ENCODE results near the gene TMEM53. TPM values are rescaled to one million over a fixed set of nuclear protein-coding genes. Genes with fewer than 3 reads are reported as not detected.

TMEM53 gene
- total and polyA plus RNA-seq, 2 of the 8 experiments (the other 6 are each of a cell fraction or from before 2014, with no cell fraction given) = 6.7 to 27.9 TPM

- TF ChIP-seq EZH2 (IDR thresholded peaks at IDR 0.05; ENCODE audit: low read depth, low read length, severe bottlenecking) = no peak
These were observed 34.0 kb downstream of the TMEM53 start (continued) for GRCh38 chr1:44640200-44640853.

All from H1 (cell line).